Epithelial cell of esophagus (primary cell): ENCODE data around the gene CD52.

Experiments
- DNase-seq: peaks from one replicate; pipeline ENCODE4 v3.0.0; 2010; ENCODE audit warnings: low read depth
- H3K4me3 ChIP-seq: 2 replicates; pipeline ENCODE4 v1.5.1; 2011; ENCODE audit warnings: mild to moderate bottlenecking, low read length, control low read depth
- TF ChIP-seq, protein P1 (sequence below): IDR thresholded peaks from 2 replicates; pipeline ENCODE4 v1.5.1; 2011; ENCODE audit warnings: low read depth, mild to moderate bottlenecking, low read length, control low read depth, inconsistent platforms; ENCODE audit not compliant: insufficient read depth; ENCODE audit errors: missing control alignments

CD52 gene

GRCh38 chr1:26337625-26338024, 19.9 kb downstream of the CD52 start:
- TF ChIP-seq, protein P1, sequence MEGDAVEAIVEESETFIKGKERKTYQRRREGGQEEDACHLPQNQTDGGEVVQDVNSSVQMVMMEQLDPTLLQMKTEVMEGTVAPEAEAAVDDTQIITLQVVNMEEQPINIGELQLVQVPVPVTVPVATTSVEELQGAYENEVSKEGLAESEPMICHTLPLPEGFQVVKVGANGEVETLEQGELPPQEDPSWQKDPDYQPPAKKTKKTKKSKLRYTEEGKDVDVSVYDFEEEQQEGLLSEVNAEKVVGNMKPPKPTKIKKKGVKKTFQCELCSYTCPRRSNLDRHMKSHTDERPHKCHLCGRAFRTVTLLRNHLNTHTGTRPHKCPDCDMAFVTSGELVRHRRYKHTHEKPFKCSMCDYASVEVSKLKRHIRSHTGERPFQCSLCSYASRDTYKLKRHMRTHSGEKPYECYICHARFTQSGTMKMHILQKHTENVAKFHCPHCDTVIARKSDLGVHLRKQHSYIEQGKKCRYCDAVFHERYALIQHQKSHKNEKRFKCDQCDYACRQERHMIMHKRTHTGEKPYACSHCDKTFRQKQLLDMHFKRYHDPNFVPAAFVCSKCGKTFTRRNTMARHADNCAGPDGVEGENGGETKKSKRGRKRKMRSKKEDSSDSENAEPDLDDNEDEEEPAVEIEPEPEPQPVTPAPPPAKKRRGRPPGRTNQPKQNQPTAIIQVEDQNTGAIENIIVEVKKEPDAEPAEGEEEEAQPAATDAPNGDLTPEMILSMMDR, result no peak
- no peak for DNase-seq
- no peak overlapping the region for H3K4me3 ChIP-seq

DNA sequence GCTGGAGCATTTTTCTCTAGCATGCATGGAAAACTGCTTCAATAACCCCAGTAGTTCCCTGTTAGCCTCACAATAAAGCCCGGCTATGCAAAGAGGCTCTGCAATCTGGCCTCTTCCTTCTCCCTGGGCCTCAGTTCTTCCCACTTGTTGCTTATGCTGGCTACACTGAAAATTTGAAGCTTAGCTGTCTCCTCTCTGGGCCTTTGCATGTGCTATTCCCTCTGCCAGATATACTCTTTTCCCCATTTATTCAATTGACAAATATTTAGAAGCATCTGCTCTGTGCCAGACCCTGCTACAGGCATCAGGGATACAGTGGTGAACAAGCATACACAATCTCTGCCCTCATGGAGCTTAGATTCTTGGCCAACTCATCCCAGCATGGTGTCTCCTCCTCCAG, 20.9 kb downstream of the CD52 start:
- TF ChIP-seq, protein P1, result no peak
- no peak for DNase-seq
- H3K4me3 ChIP-seq, result no peak overlapping the region

- TF ChIP-seq, protein P1, result no peak
- H3K4me3 ChIP-seq, result no peak overlapping the region
These were observed 22.3 kb downstream of the CD52 start for GRCh38 chr1:26340047-26340481.

DNA sequence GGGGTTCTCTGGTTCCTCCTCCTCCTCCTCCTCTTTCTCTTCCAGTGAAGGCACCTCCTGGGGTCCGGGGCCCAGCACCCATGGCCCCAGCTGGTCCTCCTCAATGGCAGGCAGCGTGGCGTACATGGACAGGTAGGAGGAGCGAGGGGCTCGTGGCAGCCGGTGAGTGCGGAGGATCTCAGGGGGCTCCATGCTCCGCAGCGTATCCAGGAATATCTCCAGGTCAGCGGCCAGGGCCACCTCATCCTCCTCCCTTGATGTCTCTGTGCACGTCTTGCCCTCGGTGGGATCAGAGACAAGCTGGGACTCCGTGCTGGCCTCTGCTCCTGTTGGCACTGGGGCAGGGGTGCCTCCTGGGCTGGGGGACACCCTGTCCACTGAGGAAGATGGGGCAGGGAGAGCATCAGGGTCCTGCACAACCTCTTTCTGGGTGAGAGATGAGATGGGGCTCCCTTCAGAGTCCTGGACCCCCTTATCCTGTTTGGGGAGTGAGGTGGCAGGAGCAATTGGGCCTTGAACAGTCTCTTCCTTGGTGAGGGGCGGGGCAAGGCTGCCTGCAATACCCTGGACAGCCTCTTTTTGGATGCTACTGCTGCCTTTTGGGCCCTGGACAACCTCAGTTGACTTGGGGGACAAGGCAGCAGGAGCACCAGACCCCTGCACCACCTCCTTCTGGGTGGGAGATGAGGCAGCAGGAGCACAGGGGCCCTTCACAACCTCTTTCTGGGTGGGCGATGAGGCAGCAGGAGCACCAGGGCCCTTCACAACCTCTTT, 26.6 kb downstream of the CD52 start:
- no peak overlapping the region for H3K4me3 ChIP-seq
- TF ChIP-seq, protein P1, result no peak
- DNase-seq, result no peak

More at GRCh38 chr1:26340047-26340481, 22.3 kb downstream of the CD52 start:
- peak; percentile 80 for DNase-seq

DNA sequence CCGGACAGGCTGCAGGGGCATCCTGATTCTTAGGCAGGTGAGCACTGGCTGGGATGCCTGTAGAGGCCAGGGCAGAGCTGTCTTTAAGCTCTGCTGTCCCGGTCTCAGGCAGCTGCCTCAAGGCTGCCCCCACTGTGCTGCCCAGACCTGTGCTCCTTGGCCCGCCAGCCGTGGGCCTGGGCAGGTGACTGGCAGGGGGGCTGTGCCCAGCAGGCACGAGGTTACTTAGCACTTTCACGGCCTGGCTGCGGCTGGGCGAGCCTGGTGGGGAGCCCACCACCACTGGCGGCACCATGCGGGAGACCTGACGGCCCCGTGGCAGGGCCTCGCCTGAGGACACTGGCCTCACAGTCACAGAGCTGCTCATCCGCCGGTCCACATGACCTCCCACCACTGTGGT, 28.0 kb downstream of the CD52 start:
- TF ChIP-seq, protein P1, result no peak
- no peak overlapping the region for H3K4me3 ChIP-seq

DNA sequence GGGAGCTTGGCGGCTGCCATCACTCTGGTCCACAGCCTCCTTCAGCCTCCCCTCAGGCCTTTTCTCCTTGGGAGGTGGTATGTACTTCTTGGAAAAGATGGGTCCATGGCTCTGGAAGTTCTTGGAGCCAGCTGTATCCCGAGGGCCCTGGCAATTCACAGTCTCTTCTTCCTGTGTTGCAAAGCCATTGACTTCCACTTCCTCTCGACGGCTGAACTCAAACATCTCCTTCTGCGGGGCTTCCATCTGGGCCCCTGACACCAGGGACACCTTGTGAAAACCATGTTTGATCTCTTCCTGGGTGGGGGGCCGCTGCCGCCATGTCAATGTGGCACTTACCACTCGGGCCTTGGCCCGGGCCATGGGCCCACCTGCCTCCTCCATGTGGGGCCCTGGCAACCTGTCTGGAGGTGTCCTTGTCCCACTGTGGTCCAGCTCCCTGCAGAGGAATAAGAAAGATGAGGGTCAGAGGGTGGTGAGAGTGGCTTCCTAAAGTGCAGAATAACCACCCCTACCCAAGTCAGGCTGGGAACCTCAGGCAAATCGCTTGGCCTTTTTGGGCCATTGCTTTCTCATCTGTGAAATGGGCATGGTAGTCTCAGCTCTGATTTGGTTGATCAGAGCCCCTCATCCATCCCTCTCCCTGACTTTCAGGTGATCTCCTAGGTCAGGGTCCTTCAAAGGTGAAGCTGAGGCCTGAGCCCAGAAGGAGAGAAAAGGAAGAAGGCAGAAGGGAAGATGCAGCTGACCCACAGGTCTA, 28.7 kb downstream of the CD52 start:
- TF ChIP-seq, protein P1, result no peak
- H3K4me3 ChIP-seq, result no peak overlapping the region
- DNase-seq, result no peak

More for the DNA sequence above, 28.0 kb downstream of the CD52 start:
- no peak for DNase-seq
